ENCODE measurements around the gene HDAC10. TPM values are rescaled to one million over a fixed set of nuclear protein-coding genes. Genes with fewer than 3 reads are reported as not detected.
A peak's percentile ranks its signal among the peaks of the same experiment; 100 is the strongest.

Gene HDAC10
- total and polyA plus RNA-seq, 10 donors: 25.0 to 108 (median 69.9) TPM

DNA sequence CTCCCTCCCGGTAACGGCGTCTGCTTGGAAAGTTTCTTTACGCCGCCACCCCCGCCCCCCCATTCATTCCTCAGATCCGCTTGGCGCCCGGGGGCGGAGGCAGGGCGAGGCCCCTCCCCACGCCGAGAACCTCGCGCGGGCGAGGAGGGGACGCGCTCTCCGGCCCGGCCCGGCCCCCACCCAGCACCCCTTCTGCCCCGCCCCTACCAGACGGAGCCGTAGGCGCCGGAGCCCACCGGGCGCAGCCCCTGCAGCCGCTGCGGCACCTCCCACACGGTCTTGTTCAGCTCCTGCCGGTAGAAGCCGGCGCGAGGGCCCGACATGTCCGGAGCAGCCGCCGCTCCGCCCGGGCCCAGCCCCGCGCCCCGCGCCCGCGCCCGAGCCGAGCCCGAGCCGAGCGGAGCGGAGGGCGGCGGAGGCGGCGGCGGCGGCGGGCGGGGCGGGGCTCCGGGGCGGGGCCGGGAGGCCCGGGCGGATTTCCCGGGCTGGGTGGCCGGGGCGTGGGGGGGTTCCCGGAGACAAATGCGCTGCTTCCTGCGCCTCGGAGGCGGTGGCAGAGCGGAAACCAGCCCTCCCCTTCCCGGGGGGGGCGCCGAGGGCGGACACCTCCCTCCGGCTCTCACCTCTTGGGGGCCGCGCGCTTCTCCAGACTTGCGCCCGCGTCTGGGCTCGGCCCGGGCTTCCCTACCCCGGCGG, 19.1 kb upstream of the HDAC10 start, which contains the start of gene MAPK11:
Gene MAPK11, minus strand, starts transcription at position 411 of the 696 bp plus-strand sequence. Its CDS starts 88 bp downstream, at position 323.
- Histone ChIP-seq H3K27ac (peak within 1 kb of the TSS in 7 of 8 donors; percentile 51 to 78 (median 65)), H3K36me3 (peaks cover 0 to 16% (median 3%) of the 10 kb centered on the region in 6 donors), H3K4me1 (peaks cover 18 to 72% (median 54%) of the 10 kb centered on the region in 6 donors), H3K27me3 (replicated peaks in 1 of 7) (peaks cover 0 to 69% (median 18%) of the 10 kb centered on the region in 7 donors), H3K9me3 (peaks cover 0 to 8% (median 0%) of the 10 kb centered on the region in 8 donors), H3K4me3 (peak within 1 kb of the TSS; percentile 33 to 77 (median 55))
- intact Hi-C loops (cut with DNase I; ENCODE audit: low total_unique reads): loop anchor here (5.0 kb wide), 1 partner anchor 57 kb away; the partner anchor contains the start of gene DENND6B
- DNase-seq: peak; percentile 91
- no peak for TF ChIP-seq POLR2A (IDR thresholded peaks at IDR 0.05)
- peak in 2 of 3 donors; percentile 59 to 68 for TF ChIP-seq POLR2AphosphoS5 (IDR thresholded peaks at IDR 0.05)
- no peak for TF ChIP-seq CTCF (IDR thresholded peaks at IDR 0.05 in 8 of 11, conservative IDR thresholded peaks at IDR 0.05 in 3 of 11)
- 0 to 1% (median 1%) methylated on average over 26 to 92 of the region's 92 CpGs for WGBS, 5 donors

DNA sequence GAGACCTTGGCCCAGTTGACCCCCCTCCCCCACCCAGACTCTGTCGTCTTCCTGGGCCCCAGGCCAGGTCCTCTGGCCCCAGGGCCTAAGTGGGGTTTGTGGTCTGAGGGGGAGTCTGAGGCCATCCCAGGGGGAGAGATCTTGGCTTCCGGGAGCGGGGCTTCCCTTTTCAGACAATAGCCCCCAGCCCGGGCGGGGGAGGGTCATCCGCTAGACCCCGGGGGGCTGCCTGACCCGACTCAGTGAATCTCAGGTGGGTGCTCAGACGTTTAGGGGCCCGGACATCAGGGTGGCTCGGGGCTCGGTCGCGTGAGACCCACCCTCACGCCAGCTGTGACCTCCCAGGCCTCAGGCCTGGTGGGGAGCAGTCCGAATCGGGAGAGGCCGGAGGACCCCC, 18.5 kb upstream of the HDAC10 start:
- Histone ChIP-seq H3K4me3 (peak overlapping the region; percentile 33 to 77 (median 55)), H3K27me3 (replicated peaks in 1 of 7) (peaks cover 0 to 69% (median 18%) of the 10 kb centered on the region in 7 donors), H3K27ac (peak overlapping the region in 7 of 8 donors; percentile 51 to 78 (median 65)), H3K9me3 (peaks cover 0 to 8% (median 0%) of the 10 kb centered on the region in 8 donors), H3K4me1 (peaks cover 18 to 68% (median 52%) of the 10 kb centered on the region in 6 donors), H3K36me3 (peaks cover 0 to 12% (median 0%) of the 10 kb centered on the region in 6 donors)
- DNase-seq: no peak
- TF ChIP-seq POLR2A (IDR thresholded peaks at IDR 0.05): no peak
- no peak for TF ChIP-seq POLR2AphosphoS5 (IDR thresholded peaks at IDR 0.05)
- no peak for TF ChIP-seq CTCF (IDR thresholded peaks at IDR 0.05 in 8 of 11, conservative IDR thresholded peaks at IDR 0.05 in 3 of 11)
- 0 to 9% (median 6%) methylated on average over 1 to 18 of the region's 18 CpGs for WGBS, 5 donors
- intact Hi-C loops (cut with DNase I; ENCODE audit: low total_unique reads): no loop called here

DNA sequence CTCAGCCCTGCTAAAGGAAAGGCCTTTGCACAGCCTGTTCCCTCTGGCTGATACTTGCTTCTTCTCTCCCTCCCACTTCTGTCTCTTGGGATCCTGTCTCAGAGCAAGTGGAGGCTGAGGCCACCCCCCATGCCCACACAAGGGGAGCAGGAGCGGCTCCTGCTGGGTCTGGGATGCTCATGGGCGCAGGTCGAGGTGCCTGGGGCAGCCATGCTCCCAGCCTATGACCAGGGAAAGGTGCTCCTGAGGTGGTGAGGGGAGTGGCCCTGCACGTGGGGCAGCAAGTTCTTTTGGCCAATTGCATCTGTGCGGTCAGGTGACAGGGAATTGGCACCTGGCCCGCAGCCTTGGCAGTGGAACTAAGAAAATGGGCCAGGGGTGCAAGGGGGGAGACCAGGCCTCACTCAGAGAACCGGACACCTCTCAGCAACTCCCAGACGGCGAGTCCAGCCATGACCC, 17.6 kb upstream of the HDAC10 start:
- TF ChIP-seq POLR2A (IDR thresholded peaks at IDR 0.05) (no peak), CTCF (IDR thresholded peaks at IDR 0.05 in 8 of 11, conservative IDR thresholded peaks at IDR 0.05 in 3 of 11) (no peak), POLR2AphosphoS5 (IDR thresholded peaks at IDR 0.05) (no peak)
- peaks cover 18 to 61% (median 49%) of the 10 kb centered on the region in 6 donors for H3K4me1 ChIP-seq
- peaks cover 0 to 75% (median 18%) of the 10 kb centered on the region in 7 donors for H3K27me3 ChIP-seq (replicated peaks in 1 of 7)
- intact Hi-C loops (cut with DNase I; ENCODE audit: low total_unique reads): no loop called here
- 65 to 83% (median 75%) methylated on average over 6 to 9 of the region's 9 CpGs for WGBS, 5 donors
- H3K9me3 ChIP-seq: peaks cover 0 to 8% (median 0%) of the 10 kb centered on the region in 8 donors
- peak overlapping the region in 2 of 8 donors; percentile 65 for H3K27ac ChIP-seq
- H3K36me3 ChIP-seq: peaks cover 0 to 5% (median 0%) of the 10 kb centered on the region in 6 donors
- peak overlapping the region in 1 of 8 donors; percentile 77 for H3K4me3 ChIP-seq
- no peak for DNase-seq
